Testis (tissue), 3 donors: ENCODE measurements around the gene ANKRD63. TPM values are rescaled to one million over a fixed set of nuclear protein-coding genes. Genes with fewer than 3 reads are reported as not detected.

Experiments
- DNase-seq: peaks from one replicate; pipeline ENCODE4 v3.0.0-alpha.2; 2019
- H3K27ac ChIP-seq, 2 donors: fragments of 200-600 bp; sonication (generic); one replicate each; pipeline ENCODE4 v1.5.1; 2019
- H3K27me3 ChIP-seq: fragments of 200-600 bp; sonication (generic); one replicate; pipeline ENCODE4 v1.5.1; 2019
- H3K36me3 ChIP-seq: fragments of 200-600 bp; sonication (generic); one replicate; pipeline ENCODE4 v1.5.1; 2017; ENCODE audit warnings: low read depth; ENCODE audit errors: missing control alignments
- H3K4me1 ChIP-seq: fragments of 200-600 bp; sonication (generic); one replicate; pipeline ENCODE4 v1.5.1; 2019
- H3K4me3 ChIP-seq, 2 donors: fragments of 200-600 bp; sonication (generic); one replicate each; pipeline ENCODE4 v1.5.1; 2017 to 2019
- H3K9me3 ChIP-seq: fragments of 200-600 bp; sonication (generic); one replicate; pipeline ENCODE4 v1.5.1; 2017
- POLR2A ChIP-seq: fragments of 450-650 bp; IDR thresholded peaks from one replicate; pipeline ENCODE4 v1.6.1; 2017; ENCODE audit warnings: antibody characterized with exemption, mild to moderate bottlenecking, moderate library complexity
- WGBS, 2 donors: methylation state at CpG; one replicate each; pipeline ENCODE4 v1.1.5; 2018; 5-methylcytosine and 5-hydroxymethylcytosine counted together
- intact Hi-C: fragments of 100-400 bp; cut with DNase I; formaldehyde crosslinking; loops from one replicate; pipeline ENCODE4 v1.15.1; 2023; ENCODE audit warnings: low total_unique reads
- polyA plus RNA-seq: library from polyadenylated mRNA; stranded (reverse); fragments of 350-450 nt; fragmentation: Illumina TruSeq; extraction: RNeasy Lipid Tissue Mini Kit (QIAGEN cat#74804); gene quantifications from one replicate; pipeline ENCODE4 v1.2.3, GENCODE V29; 2014; ENCODE audit warnings: low read depth, low replicate concordance; ENCODE audit not compliant: insufficient read depth
- total RNA-seq, 2 donors: library from RNA; depleted of rRNA; stranded (reverse); fragments of >200 nt; gene quantifications; one replicate each; pipeline ENCODE4 v1.2.3, GENCODE V29; 2016
- TF ChIP-seq, protein P1 (sequence below), 3 experiments: fragments of 450-650 bp in 2 of 3; fragments of 200-600 bp in 1 of 3; sonication (generic) in 1 of 3; IDR thresholded peaks; one replicate each; pipeline ENCODE4 v1.5.1; 2016 to 2019; ENCODE audit warnings: antibody characterized with exemption in 3 of 3, mild to moderate bottlenecking in 2 of 3, moderate library complexity in 1 of 3

ANKRD63 gene
- total and polyA plus RNA-seq, 3 donors from 2014 or later, result 3.1 to 11.8 TPM; not detected in 1

DNA sequence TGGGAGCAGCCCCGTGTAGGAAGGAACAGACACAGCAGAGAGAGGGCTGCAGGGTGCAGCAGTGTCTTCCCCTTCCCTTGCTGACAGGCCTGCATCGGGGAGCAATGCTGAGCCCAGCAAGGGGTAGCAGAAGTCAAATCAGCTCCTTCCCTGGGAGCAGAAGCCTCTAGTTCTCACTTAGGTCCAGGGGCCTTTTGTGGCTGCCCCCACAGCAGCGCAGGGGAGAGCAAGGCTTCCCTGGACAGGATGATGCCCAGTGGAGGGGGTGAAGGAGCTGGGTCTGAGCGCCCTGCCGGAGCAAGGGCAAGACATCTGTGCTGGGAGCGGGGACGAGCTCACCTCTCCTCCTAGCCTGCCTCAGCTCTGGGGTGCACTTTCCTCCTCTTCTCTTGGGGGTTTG, 24.0 kb upstream of the ANKRD63 start:
- 82 to 83% methylated on average over 3 to 7 of the region's 7 CpGs for WGBS, 2 donors
- no peak overlapping the region for H3K4me3 ChIP-seq
- no peak overlapping the region for H3K27ac ChIP-seq
- DNase-seq, result no peak
- no peaks in the 10 kb centered on the region for H3K36me3 ChIP-seq
- intact Hi-C loops, result no loop called here
- H3K27me3 ChIP-seq, result no peaks in the 10 kb centered on the region
- H3K4me1 ChIP-seq, result no peaks in the 10 kb centered on the region
- H3K9me3 ChIP-seq, result no peaks in the 10 kb centered on the region
- TF ChIP-seq, protein P1, sequence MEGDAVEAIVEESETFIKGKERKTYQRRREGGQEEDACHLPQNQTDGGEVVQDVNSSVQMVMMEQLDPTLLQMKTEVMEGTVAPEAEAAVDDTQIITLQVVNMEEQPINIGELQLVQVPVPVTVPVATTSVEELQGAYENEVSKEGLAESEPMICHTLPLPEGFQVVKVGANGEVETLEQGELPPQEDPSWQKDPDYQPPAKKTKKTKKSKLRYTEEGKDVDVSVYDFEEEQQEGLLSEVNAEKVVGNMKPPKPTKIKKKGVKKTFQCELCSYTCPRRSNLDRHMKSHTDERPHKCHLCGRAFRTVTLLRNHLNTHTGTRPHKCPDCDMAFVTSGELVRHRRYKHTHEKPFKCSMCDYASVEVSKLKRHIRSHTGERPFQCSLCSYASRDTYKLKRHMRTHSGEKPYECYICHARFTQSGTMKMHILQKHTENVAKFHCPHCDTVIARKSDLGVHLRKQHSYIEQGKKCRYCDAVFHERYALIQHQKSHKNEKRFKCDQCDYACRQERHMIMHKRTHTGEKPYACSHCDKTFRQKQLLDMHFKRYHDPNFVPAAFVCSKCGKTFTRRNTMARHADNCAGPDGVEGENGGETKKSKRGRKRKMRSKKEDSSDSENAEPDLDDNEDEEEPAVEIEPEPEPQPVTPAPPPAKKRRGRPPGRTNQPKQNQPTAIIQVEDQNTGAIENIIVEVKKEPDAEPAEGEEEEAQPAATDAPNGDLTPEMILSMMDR (IDR thresholded peaks at IDR 0.05), result no peak
- TF ChIP-seq POLR2A, result no peak

DNA sequence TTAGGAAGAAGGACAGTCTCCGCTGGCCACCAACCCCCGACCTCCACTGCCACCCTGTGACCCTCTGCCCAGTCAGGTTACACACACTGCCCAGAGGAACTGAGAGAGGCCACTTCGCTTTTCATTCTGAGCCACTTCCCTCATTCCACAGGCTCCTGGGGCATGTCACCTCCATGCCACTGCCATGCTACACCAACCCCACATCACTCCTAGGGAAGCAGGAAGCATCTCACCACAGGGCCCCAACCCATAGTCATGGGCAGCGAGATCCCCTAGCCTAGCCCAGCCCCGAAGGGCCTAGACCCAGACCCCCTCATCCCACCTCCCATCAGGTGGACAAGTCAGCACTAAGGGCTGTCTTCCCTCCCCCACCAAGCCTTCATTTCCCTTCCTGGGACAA, 23.5 kb upstream of the ANKRD63 start:
- 82 to 90% methylated on average over 4 to 5 of the region's 5 CpGs for WGBS, 2 donors
- H3K4me1 ChIP-seq, result no peaks in the 10 kb centered on the region
- no peak for DNase-seq
- no peaks in the 10 kb centered on the region for H3K9me3 ChIP-seq
- intact Hi-C loops, result no loop called here
- H3K27ac ChIP-seq, result no peak overlapping the region
- no peak overlapping the region for H3K4me3 ChIP-seq
- no peak for TF ChIP-seq POLR2A
- TF ChIP-seq, protein P1 (IDR thresholded peaks at IDR 0.05), result no peak
- no peaks in the 10 kb centered on the region for H3K36me3 ChIP-seq
- no peaks in the 10 kb centered on the region for H3K27me3 ChIP-seq

DNA sequence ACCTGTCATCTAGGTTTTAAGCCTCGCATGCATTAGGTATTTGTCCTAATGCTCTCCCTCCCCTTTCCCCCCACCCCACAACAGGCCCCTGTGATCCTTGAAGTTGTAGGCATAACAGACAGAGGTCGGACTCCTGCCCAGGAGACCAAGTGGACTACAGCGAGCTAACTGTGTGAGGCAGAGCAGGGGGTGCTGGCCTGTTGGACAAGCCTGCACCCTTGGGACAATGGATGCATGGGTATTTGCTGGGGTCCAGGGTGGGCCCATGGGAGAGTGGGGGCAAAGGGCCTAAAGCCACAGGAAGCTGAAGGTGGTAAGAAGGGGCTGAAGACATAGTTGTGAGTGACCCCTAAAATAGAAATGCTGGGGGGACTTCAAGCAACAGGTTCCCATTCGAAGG, 22.4 kb upstream of the ANKRD63 start:
- no peaks in the 10 kb centered on the region for H3K36me3 ChIP-seq
- no peaks in the 10 kb centered on the region for H3K4me1 ChIP-seq

DNA sequence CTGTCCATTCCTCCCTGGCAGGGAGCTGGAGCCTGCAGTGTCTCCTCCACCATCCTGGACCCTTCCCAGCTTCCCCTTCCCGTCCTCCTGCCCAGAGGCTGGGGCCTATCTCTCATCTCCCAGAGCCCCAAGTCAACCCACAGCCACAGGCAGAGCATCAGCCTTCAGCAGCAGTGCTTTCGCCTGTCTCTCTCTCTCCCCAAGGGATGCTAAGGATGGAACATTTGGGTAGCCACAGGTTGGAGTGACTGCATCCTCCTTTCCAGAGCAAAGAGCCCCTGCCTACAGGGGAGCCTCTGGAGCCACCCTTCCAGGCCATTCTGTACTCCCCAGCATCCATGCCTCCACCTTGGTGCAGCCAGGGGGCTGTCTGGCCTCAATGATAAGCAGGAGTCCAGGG, 20.7 kb upstream of the ANKRD63 start:
- no peak for TF ChIP-seq POLR2A
- TF ChIP-seq, protein P1 (IDR thresholded peaks at IDR 0.05), result no peak
- no peaks in the 10 kb centered on the region for H3K36me3 ChIP-seq
- H3K4me1 ChIP-seq, result no peaks in the 10 kb centered on the region
- H3K4me3 ChIP-seq, result no peak overlapping the region
- no peak for DNase-seq
- 90 to 97% methylated on average over 2 of the region's 2 CpGs for WGBS, 2 donors
- H3K9me3 ChIP-seq, result no peaks in the 10 kb centered on the region
- intact Hi-C loops, result no loop called here
- H3K27ac ChIP-seq, result no peak overlapping the region
- no peaks in the 10 kb centered on the region for H3K27me3 ChIP-seq

More for the DNA sequence above, 22.4 kb upstream of the ANKRD63 start:
- Histone ChIP-seq H3K27me3 (no peaks in the 10 kb centered on the region), H3K9me3 (no peaks in the 10 kb centered on the region), H3K27ac (no peak overlapping the region), H3K4me3 (no peak overlapping the region)
- DNase-seq, result no peak
- TF ChIP-seq POLR2A, result no peak
- TF ChIP-seq, protein P1 (IDR thresholded peaks at IDR 0.05), result no peak
- WGBS, 2 donors, result 92 to 94% methylated on average over 4 of the region's 4 CpGs
- intact Hi-C loops, result no loop called here

DNA sequence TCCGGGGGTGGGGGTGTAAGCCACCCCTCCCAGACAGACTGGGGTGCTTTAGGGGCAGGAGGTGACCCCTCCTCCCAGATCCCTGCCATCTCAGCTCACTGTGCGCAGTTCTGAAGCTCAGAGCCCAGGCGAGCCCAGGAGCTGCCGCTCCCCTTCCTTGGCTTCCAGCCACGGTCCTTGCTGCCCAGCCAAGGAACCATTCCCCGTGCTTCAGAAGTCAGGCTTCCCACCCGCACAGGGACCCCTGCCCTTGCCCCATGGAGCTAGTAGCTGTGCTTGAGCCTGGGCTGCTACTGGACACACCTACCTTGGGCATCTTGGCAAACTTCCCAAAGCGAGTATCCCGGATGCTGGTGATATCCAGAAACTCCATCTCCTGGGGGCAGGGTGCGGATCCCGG, 20.1 kb upstream of the ANKRD63 start:
- 62 to 81% methylated on average over 9 to 11 of the region's 11 CpGs for WGBS, 2 donors
- H3K9me3 ChIP-seq, result no peaks in the 10 kb centered on the region
- TF ChIP-seq POLR2A, result no peak
- TF ChIP-seq, protein P1 (IDR thresholded peaks at IDR 0.05), result no peak
- DNase-seq, result no peak
- no peaks in the 10 kb centered on the region for H3K36me3 ChIP-seq
- H3K4me3 ChIP-seq, result no peak overlapping the region
- intact Hi-C loops, result no loop called here
- H3K27ac ChIP-seq, result no peak overlapping the region
- no peaks in the 10 kb centered on the region for H3K27me3 ChIP-seq
- no peaks in the 10 kb centered on the region for H3K4me1 ChIP-seq
